GM13977 (cell line): Measurements from ENCODE around the gene TACR1.
A peak's percentile ranks its signal among the peaks of the same experiment; 100 is the strongest.

Source experiments
- DNase-seq: peaks from one replicate; pipeline ENCODE4 v3.0.0; 2012; ENCODE audit warnings: low spot score
- in situ Hi-C: fragments of 300-500 bp; cut with MboI; formaldehyde crosslinking; loops from one replicate; pipeline ENCODE4 v1.12.0; 2022; ENCODE audit warnings: low sequenced_read_pairs, low pct_unique_long_range_greater_than_20kb, mixed read lengths, inconsistent platforms; ENCODE audit not compliant: unreplicated experiment
- TF ChIP-seq, protein P1 (sequence below): IDR thresholded peaks from 2 replicates; pipeline ENCODE4 v1.5.1; 2012; ENCODE audit warnings: mild to moderate bottlenecking, control low read depth; ENCODE audit not compliant: insufficient read depth; ENCODE audit errors: extremely low read depth, missing control alignments

Gene TACR1

DNA sequence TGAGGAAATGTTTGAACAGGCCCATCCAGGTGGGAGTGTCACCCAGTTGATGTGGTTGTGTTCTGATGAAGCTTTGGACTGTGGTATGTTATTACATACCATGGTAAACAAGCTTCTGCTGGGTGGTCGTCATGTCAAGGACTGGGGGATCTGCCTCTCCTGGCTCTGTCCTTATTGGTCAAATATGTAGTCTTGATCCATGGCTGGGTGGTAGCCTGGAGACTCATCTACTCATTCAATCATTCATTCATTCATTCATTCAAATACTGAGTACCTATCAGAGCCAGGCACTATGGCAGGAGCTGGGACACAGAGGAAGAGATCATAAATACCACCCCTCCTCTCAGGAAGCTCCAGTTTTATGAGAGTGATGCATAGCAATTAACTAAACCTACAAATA lies 60.8 kb downstream of the TACR1 start:
- in situ Hi-C loops = no loop called here
- no peak for DNase-seq
- TF ChIP-seq, protein P1, sequence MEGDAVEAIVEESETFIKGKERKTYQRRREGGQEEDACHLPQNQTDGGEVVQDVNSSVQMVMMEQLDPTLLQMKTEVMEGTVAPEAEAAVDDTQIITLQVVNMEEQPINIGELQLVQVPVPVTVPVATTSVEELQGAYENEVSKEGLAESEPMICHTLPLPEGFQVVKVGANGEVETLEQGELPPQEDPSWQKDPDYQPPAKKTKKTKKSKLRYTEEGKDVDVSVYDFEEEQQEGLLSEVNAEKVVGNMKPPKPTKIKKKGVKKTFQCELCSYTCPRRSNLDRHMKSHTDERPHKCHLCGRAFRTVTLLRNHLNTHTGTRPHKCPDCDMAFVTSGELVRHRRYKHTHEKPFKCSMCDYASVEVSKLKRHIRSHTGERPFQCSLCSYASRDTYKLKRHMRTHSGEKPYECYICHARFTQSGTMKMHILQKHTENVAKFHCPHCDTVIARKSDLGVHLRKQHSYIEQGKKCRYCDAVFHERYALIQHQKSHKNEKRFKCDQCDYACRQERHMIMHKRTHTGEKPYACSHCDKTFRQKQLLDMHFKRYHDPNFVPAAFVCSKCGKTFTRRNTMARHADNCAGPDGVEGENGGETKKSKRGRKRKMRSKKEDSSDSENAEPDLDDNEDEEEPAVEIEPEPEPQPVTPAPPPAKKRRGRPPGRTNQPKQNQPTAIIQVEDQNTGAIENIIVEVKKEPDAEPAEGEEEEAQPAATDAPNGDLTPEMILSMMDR = no peak

DNA sequence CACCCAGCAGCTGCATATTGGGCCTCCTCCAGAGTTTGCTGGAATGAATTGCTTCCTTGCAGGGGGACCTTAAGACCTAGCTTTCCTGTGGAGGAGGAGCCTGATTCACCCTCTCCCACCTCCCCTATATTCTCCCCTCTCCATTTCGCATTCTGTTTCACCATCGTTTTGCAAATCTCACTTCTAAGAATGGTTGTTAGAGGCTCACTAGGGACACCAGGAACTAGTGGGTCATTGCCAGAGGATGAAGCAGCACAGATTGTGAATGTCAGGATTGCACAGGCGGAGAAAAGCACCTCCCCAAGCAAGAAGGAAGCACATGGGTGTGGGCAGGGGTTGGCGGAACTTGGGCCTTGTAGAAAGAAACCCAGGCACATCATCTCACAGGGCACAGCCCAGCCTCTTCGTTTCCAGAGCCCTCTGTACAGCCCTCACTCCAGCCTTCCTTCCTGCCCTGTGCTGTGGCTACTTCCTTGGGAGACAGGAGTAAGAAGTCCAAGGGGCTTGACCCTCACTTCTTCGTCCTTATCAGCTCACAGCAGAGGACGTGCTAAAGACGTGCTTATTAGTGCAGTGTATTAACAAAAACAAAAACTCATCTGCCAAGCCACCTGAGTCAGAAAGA lies 63.4 kb downstream of the TACR1 start:
- DNase-seq = no peak
- in situ Hi-C loops = no loop called here
- TF ChIP-seq, protein P1 = no peak

DNA sequence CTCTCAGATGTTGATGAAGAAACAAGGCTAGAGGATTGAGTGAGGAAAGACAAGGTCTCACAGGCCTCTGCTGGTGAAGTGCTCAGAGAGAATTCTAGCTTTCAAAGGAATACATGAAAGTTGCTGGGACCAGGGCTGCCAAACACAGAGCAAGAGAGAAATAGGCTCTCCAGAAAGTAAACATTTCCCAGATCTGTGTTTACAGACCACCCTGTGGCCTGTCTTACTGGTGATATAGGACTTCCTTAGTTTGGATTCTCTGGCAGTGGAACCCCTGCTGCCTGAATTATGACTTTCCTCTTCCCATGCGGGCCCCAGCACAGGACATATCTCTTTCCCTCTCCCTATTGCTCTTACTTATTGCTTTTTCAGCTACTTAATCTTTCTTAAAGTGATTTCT lies 64.5 kb downstream of the TACR1 start:
- TF ChIP-seq, protein P1 = no peak

DNA sequence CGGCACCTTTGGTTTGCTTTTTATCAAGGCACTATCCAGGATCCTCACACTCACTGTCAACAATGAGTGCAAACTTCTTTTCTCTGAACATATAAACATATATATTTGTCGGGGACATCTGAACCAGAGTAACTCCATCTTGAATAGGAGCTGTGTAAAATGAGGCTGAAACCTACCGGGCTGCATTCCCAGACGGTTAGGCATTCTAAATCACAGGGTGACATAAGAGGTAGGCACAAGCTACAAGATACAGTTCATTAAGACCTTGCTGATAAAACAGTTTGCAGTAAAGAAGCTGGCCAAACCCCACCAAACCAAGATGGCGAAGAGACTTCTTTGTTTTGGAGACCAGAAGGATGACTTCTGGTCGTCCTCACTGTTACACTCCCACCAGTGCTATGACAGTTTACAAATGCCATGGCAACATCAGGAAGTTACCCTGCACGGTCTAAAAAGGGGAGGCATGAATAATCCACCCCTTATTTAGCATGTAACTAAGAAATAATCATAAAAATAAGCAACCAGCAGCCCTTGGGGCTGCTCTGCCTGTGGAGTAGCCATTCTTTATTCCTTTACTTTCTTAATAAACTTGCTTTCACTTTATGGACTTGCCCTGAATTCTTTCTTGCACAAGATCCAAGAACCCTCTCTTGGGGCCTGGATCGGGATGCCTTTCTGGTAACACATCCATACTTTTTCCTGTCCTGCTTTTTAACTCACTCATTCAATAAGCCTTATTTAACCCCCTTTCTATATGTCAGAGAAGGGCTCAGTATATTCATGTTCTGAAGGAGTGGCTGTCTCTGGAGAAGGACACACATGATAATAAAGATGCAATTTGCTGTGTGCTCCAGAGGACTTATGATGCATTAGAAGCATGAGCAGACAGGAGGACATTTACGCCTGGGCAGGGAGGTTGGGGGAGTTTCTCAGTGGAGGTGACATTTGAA lies 65.4 kb downstream of the TACR1 start:
- TF ChIP-seq, protein P1 = no peak
- in situ Hi-C loops = no loop called here
- DNase-seq = no peak

More for the DNA sequence above, 64.5 kb downstream of the TACR1 start:
- in situ Hi-C loops = no loop called here
- DNase-seq = no peak

DNA sequence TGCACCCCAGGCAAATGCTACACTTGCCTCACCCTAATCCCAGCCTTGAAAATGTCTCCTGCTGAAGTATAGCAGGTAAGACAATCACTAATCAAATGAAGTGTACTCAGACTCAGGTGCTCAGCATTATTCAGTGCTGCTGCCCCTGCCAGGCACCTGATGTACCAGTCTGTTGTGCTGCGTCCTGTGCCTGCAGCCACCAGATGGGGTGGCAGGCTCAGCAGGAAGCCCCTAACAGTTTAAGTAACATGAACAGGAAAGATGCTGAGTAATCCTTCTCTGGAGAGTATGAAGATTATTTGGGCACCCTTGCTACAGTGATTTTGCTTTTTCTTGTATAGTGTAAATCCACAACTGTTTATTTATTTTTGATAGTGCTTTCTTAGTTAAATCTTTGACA lies 69.1 kb downstream of the TACR1 start:
- DNase-seq = no peak
- TF ChIP-seq, protein P1 = peak; percentile 21
- in situ Hi-C loops = no loop called here

DNA sequence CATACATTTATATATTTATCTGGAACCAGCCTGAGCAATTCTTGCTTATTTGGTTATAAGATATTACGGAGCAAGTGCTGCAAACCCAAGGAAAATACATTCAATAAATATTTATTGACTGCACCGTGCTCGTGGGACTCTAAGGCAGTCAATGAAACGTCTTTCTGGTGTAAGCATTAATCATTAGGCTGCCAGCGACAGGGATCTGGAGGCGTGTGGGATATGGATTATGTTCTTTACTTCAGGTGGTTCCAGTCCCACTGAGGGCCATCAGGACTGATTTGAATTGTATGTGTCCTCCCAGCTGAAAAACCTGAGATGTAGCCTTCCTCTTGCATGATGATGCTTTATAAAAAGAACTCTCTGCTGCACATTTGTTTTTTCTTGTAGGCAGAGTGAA lies 75.4 kb downstream of the TACR1 start:
- DNase-seq = no peak
- TF ChIP-seq, protein P1 = no peak
- in situ Hi-C loops = no loop called here
